ENCODE results near the gene SIRPG.

DNA sequence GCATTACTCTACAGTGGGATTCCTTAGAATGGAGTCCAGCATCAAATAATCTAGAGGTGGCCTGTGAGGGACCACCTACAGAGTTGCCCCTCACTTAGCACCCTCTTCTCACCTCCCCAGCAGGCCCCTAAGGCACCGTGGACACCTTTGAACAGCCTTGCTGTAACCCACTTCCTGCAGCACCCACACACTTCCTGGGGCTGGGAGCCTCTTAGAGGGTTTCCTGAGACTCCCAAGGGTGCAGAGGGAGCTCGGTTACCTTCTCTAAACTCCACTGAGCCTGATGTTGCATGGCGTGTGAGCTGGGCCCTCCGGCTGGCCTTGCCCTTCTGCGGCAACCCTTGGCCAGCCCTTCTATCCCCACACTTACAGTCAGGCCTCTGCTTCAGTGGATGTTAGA lies 7.3 kb upstream of the SIRPG start:
- TF ChIP-seq, protein P1, sequence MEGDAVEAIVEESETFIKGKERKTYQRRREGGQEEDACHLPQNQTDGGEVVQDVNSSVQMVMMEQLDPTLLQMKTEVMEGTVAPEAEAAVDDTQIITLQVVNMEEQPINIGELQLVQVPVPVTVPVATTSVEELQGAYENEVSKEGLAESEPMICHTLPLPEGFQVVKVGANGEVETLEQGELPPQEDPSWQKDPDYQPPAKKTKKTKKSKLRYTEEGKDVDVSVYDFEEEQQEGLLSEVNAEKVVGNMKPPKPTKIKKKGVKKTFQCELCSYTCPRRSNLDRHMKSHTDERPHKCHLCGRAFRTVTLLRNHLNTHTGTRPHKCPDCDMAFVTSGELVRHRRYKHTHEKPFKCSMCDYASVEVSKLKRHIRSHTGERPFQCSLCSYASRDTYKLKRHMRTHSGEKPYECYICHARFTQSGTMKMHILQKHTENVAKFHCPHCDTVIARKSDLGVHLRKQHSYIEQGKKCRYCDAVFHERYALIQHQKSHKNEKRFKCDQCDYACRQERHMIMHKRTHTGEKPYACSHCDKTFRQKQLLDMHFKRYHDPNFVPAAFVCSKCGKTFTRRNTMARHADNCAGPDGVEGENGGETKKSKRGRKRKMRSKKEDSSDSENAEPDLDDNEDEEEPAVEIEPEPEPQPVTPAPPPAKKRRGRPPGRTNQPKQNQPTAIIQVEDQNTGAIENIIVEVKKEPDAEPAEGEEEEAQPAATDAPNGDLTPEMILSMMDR (IDR thresholded peaks at IDR 0.05) = no peak
- TF ChIP-seq EP300 (IDR thresholded peaks at IDR 0.05) (no peak), POLR2A (IDR thresholded peaks at IDR 0.05) (no peak)
